Natural killer cell treated with Interleukin-12 subunit alpha and Interleukin-12 subunit beta and Interleukin-15 and Interleukin-18, amount 100 ng/mL, for 72 hours (primary cell): Measurements from ENCODE around the gene B3GALNT1. TPM values are rescaled to one million over a fixed set of nuclear protein-coding genes. Genes with fewer than 3 reads are reported as not detected.
"Not testable (repeated sequence)": the region's sequence is repeated elsewhere in the genome, so short reads cannot be mapped to it uniquely, and the experiment has no call there.

ENCODE experiments used
- ATAC-seq, 2 donors: fragments of 150-1000 bp; cut with Tn5 transposase in 1 of 2; sonication (Bioruptor Pico), chemical (Tn5 transposase) in 1 of 2; 2 replicates each; pipeline ENCODE4 v1.10.0; 2021
- DNase-seq: peaks from one replicate; pipeline ENCODE4 v3.0.0; 2022; ENCODE audit warnings: low spot score
- H3K27ac Mint-ChIP-seq, 2 donors: 1 replicate in 1 of 2; 2 replicates in 1 of 2; pipeline ENCODE4 v1.8.0; 2022; ENCODE audit warnings: mixed read lengths in 2 of 2, mild to moderate bottlenecking in 1 of 2, moderate library complexity in 1 of 2
- H3K27me3 Mint-ChIP-seq, 2 donors: 1 replicate in 1 of 2; 2 replicates in 1 of 2; pipeline ENCODE4 v1.8.0; 2022; ENCODE audit warnings: mixed read lengths in 2 of 2
- H3K36me3 Mint-ChIP-seq: one replicate; pipeline ENCODE4 v1.8.0; 2022; ENCODE audit warnings: mixed read lengths
- H3K4me1 Mint-ChIP-seq, 2 donors: 1 replicate in 1 of 2; 2 replicates in 1 of 2; pipeline ENCODE4 v1.8.0; 2022; ENCODE audit warnings: low read depth in 2 of 2, mixed read lengths in 2 of 2, mild to moderate bottlenecking in 1 of 2
- H3K4me3 Mint-ChIP-seq: one replicate; pipeline ENCODE4 v1.8.0; 2022; ENCODE audit warnings: mixed read lengths
- H3K9me3 Mint-ChIP-seq: 2 replicates; pipeline ENCODE4 v1.8.0; 2022; ENCODE audit warnings: mixed read lengths
- total RNA-seq, 2 donors: library from RNA; stranded (reverse); gene quantifications; one replicate each; pipeline ENCODE4 v1.2.3, GENCODE V29; 2022

Gene B3GALNT1
- total RNA-seq, 2 donors from 2014 or later, result 11.3 to 15.1 TPM

DNA sequence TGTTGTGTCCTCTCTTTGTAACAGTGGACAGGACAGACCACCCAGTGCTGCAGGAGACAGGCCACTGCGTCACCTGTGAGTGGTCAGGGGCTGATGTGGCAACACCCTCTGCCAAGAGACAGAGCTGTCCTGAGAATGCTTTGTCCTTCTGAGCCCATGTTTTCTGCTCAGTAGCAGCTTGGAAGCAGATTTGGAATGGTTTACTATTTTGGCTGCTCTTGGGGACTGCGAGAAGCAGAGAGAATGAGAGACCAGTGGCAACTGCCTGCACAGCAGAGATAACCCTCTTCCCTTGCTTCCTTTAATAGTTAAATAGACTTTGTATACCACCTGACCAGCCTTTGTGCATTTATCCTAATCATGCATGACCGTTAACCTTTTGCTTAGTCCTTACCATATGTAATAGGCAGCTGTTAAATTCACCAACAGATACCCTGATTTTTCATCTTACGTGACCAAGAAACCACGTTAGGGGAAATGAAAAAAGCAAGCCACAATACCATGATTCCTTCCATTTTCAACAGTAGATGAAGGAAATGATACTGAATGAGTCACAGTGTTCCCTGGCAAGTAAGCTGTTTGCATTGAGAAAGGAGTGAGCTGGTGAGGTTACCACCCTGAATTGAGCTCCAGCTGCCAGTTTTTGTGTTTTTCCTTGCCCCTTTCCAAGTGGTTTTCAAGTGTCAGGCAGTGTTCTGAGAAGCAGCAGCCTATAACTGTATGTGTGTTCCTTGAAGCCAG lies 35.5 kb downstream of the B3GALNT1 start:
- H3K36me3 Mint-ChIP-seq, result peaks cover 9% of the 10 kb centered on the region
- peak overlapping the region; percentile 18 for H3K4me3 Mint-ChIP-seq

DNA sequence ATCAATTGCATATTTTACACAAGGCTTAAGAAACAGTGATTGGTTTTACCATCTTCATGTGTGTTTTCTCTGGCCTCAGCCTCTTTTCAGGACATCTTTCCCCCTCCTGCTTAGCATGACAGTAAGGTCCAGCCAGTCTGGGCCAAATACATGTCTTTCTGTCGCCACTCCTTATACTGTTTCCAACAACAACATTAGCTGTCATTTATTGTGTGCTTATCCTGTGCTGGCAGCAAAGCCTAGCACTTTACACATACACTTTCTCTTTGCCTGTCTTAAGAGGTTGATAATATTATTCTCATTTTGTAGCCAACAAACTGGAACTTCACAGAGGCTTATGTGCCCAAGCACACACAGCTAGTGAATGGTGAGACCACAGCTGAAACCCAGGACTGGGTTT lies 37.8 kb downstream of the B3GALNT1 start:
- Mint-ChIP-seq H3K9me3 (no peaks in the 10 kb centered on the region), H3K27ac (peak overlapping the region in 1 of 2 donors; percentile 2), H3K4me1 (peaks cover 11 to 21% of the 10 kb centered on the region in 2 donors), H3K4me3 (no peak overlapping the region), H3K36me3 (peaks cover 9% of the 10 kb centered on the region), H3K27me3 (no peaks in the 10 kb centered on the region)
- no peak for DNase-seq
- no peak for ATAC-seq

More for the DNA sequence above, 35.5 kb downstream of the B3GALNT1 start:
- Mint-ChIP-seq H3K4me1 (peaks cover 14 to 29% of the 10 kb centered on the region in 2 donors), H3K27me3 (no peaks in the 10 kb centered on the region), H3K27ac (peak overlapping the region in 1 of 2 donors; percentile 52), H3K9me3 (no peaks in the 10 kb centered on the region)
- peak; percentile 59 to 76 for ATAC-seq
- no peak for DNase-seq

DNA sequence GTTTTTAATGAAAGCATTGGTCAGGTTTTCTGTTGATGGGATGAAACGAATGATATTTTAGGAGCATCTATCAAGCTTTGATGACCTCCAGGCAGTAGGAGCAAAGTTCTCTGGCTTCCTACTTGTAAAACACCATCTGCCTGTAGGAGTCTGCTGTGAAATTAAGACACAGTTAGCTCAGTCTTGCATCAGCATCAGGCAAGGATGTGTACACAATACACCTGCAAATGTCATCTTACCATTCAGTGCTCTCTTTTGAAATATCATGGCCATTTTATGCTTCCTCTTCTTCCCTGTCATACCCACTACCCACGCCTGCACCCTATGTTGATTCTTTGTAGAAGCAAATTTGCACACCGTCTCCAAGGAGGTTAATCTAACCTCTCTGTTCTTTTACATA lies 38.2 kb downstream of the B3GALNT1 start:
- peaks cover 9% of the 10 kb centered on the region for H3K36me3 Mint-ChIP-seq
- no peak for DNase-seq
- H3K4me1 Mint-ChIP-seq, result peaks cover 11 to 18% of the 10 kb centered on the region in 2 donors
- no peak overlapping the region for H3K4me3 Mint-ChIP-seq
- H3K27ac Mint-ChIP-seq, result peak overlapping the region in 1 of 2 donors; percentile 2
- H3K9me3 Mint-ChIP-seq, result no peaks in the 10 kb centered on the region
- ATAC-seq, result no peak
- H3K27me3 Mint-ChIP-seq, result no peaks in the 10 kb centered on the region

DNA sequence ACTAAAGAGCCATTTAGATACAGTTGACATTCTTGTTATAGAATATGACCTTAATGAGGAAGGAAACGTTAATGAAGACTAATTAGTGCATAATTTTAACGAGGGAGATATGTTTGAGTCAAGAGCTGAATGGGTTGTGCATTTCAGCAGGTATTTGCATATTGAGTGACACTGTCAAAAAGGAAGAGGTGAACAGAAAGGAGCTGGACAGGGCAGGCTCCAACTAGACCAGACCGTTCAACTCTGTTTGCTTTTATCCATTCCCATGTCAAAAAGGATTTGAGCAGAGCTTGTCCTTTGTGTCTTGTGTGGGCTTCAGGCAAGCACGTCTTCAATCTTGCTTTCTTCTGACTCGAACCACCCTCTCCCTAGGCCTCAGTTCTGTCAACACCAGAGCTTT lies 40.7 kb downstream of the B3GALNT1 start:
- ATAC-seq, result no peak
- Mint-ChIP-seq H3K27ac (no peak overlapping the region), H3K4me3 (no peak overlapping the region), H3K9me3 (no peaks in the 10 kb centered on the region), H3K4me1 (peaks cover 13 to 15% of the 10 kb centered on the region in 2 donors), H3K36me3 (peaks cover 9% of the 10 kb centered on the region), H3K27me3 (no peaks in the 10 kb centered on the region)
- DNase-seq, result no peak

DNA sequence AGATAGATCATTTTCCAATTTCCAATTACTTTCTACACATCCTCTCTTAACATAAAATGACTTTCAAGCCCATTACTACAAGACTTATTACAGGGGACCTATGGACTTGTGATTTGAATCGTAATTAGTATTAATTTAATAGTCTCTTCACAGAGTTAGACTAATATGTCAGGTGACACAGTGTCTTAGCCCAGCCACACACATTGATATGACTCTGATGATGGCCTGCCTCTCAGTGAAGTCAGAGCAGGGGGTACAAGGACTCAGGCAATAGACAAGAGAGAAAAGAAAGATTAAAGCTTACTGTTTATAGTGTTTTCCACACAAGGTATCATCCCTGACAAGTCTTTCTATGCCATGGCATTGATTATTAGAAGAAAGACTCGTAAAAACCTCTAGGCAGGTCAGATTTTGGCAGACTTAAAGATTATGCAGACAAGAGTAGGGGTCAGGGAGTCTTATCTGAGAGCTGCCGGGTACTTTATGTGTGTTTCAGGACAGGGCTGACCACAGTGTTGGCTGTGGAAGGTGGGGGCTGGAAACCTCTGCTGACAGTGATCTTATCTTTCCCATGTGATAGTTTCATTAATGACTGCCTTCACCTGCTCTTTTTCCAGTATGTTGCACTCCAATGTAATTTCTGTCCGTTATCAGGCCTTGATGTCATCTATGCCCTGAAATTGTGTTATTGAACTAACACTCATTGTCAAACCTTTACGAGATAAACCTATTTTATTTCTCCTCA lies 50.1 kb downstream of the B3GALNT1 start:
- Mint-ChIP-seq H3K4me3 (no peak overlapping the region), H3K9me3 (no peaks in the 10 kb centered on the region), H3K27me3 (no peaks in the 10 kb centered on the region), H3K36me3 (no peaks in the 10 kb centered on the region), H3K27ac (no peak overlapping the region), H3K4me1 (peaks cover 22 to 28% of the 10 kb centered on the region in 2 donors)
- ATAC-seq (no peak), DNase-seq (no peak)

DNA sequence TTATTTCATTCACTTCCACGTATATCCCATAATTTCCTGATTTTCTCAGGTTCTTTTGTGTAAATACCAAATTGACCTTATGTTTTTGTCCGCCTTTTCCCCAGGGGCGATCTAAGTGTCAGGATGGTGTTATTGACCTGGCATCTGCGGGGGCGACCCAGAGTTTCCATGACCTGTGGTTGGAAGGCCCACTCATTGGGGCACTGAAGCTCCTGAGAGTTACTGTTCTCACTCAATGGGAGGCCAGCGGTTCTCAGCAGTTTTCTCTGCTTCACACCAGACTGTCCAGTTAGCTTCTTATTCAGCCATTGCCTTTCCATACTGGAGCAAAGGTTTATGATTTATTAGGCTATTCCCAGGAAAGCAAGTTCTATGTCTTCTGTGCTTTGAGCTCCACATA lies 53.3 kb downstream of the B3GALNT1 start:
- ATAC-seq, result no peak
- H3K27me3 Mint-ChIP-seq, result no peaks in the 10 kb centered on the region
- H3K36me3 Mint-ChIP-seq, result peaks cover 4% of the 10 kb centered on the region
- peaks cover 27 to 28% of the 10 kb centered on the region in 2 donors for H3K4me1 Mint-ChIP-seq
- DNase-seq, result no peak
- H3K4me3 Mint-ChIP-seq, result no peak overlapping the region
- H3K27ac Mint-ChIP-seq, result no peak overlapping the region
- peaks cover 2% of the 10 kb centered on the region for H3K9me3 Mint-ChIP-seq

DNA sequence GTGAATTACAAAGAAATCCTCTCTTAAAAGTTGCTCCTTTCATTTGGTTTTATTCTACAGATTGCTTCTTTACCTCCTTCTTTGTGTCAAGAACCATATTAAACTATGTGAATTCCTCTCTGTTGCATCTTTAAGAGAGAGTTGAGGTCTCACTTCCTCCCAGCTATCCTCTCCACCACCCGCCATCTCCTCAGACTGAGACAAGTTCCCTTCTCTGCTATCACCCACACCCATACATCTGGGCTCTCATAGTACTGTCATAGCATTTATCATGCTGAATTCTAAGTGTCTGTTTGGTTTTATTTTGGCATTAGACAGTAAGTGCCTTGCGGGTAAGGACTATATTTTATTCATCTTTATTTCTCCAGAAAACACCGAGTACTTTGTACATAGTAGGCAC lies 54.2 kb downstream of the B3GALNT1 start:
- ATAC-seq (no peak), DNase-seq (no peak)
- Mint-ChIP-seq H3K9me3 (peaks cover 3% of the 10 kb centered on the region), H3K27ac (peak overlapping the region in 1 of 2 donors; percentile 42), H3K4me1 (peaks cover 27 to 28% of the 10 kb centered on the region in 2 donors), H3K27me3 (no peaks in the 10 kb centered on the region), H3K4me3 (no peak overlapping the region), H3K36me3 (peaks cover 4% of the 10 kb centered on the region)

DNA sequence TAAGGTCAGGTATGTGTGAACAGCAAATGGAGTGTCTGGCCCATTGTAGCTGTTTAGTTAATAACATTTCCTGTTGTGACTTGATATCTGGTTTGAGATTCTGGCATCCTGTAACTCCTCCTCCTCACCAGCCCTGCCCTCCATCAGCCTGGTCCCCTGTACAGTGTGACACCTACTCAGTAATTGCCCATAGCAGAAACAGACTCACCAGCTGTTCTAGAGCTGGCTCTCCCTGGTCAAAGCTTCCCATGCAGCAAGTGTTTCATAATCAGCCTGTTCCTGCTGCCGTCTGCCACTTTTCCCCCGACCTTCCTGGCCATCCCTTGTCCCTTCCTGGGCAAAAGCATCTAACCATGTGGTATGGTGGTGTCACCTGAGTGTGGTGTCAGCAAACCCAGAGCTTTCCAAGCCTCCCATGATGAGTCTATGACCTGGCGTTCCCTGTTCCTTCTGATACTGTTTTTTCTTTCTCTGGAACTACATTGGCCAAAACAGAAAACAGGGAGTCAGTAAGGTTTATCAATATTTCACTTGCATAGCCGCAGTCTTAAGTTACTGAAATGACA lies 55.4 kb downstream of the B3GALNT1 start:
- no peak overlapping the region for H3K4me3 Mint-ChIP-seq
- DNase-seq, result no peak
- peaks cover 7% of the 10 kb centered on the region for H3K9me3 Mint-ChIP-seq

DNA sequence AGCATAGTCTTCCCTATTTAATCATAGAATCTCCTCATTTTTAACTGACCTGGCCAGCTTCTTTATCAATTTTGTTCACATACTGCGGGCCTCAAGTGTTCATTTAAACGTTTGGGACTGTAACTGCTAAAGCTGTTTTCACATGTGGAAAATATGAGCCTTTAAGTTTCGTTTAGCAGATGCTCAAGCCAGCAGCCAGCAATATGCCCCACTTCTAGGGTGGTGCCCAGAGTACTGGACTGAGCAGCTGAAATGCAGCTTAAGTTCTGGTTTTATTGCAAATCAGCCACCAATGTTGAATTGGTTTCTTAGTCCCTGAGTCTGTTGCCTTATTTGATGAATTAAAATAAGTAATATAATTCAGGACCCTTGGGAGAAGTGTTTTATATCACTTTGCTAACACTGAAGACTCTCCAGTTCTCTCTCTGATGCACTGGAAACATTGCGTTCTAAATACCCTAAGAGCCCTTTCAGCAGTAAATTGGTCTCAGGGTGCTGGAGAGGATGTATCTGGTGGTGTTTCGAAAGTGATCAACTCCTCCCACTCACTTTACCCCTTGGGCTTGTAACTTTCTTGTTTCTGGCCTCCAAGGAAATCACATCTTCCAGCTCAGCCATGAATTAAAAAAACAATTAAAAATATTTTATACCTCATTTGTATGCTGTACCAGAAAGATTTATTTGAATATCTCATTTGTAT lies 61.7 kb downstream of the B3GALNT1 start:
- peaks cover 11% of the 10 kb centered on the region for H3K9me3 Mint-ChIP-seq
- DNase-seq (no peak), ATAC-seq (no peak)
- no peak overlapping the region for H3K27ac Mint-ChIP-seq
- no peak overlapping the region for H3K4me3 Mint-ChIP-seq
- peaks cover 13% of the 10 kb centered on the region for H3K36me3 Mint-ChIP-seq
- H3K27me3 Mint-ChIP-seq, result no peaks in the 10 kb centered on the region
- peaks cover 0 to 5% of the 10 kb centered on the region in 2 donors for H3K4me1 Mint-ChIP-seq

More for the DNA sequence above, 55.4 kb downstream of the B3GALNT1 start:
- ATAC-seq, result no peak
- Mint-ChIP-seq H3K36me3 (peaks cover 9% of the 10 kb centered on the region), H3K27me3 (no peaks in the 10 kb centered on the region), H3K27ac (no peak overlapping the region), H3K4me1 (peaks cover 16 to 18% of the 10 kb centered on the region in 2 donors)

DNA sequence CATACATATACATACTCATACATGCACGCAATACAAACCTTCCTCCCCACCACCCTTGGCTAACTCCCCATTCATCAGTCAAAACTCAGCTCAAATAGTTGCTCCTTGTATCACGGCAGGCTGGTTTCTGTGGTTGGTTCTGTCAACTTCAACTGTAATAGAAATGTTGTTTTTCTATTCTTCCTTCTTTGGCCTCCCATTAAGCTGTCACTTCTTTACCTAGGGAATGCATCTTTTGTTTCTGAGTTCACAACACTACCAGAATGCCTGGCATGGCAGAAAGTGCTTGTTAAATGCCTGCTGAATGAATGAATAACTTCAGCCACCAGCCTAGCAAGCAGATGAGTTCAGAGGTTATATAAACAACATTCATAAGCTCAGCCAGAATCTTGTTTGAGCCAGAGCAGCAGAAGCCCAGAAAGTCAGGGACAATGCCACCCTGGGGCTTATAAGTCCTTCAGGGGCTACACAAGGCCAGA lies 63.1 kb downstream of the B3GALNT1 start:
- H3K4me3 Mint-ChIP-seq, result no peak overlapping the region
- no peaks in the 10 kb centered on the region for H3K27me3 Mint-ChIP-seq
- peaks cover 0 to 5% of the 10 kb centered on the region in 2 donors for H3K4me1 Mint-ChIP-seq
- peaks cover 11% of the 10 kb centered on the region for H3K9me3 Mint-ChIP-seq
- no peak overlapping the region for H3K27ac Mint-ChIP-seq
- no peak for DNase-seq
- ATAC-seq, result no peak
- H3K36me3 Mint-ChIP-seq, result peaks cover 9% of the 10 kb centered on the region

DNA sequence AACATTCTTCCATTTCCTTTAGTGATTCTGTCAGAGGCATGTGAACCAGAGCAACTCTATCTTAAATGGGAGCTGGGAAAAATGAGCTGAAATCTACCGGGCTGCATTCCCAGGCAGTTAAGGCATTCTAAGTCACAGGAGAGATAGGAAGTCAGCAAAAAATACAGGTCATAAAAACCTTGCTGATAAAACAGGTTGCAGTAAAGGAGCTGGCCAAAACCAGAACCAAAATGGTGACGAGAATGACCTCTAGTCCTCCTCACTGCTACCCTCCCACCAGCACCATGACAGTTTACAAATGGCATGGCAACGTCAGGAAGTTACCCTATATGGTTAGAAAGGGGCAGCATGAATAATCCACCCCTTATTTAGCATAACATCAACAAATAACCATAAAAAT lies 66.4 kb downstream of the B3GALNT1 start:
- no peak overlapping the region for H3K4me3 Mint-ChIP-seq
- no peak for ATAC-seq
- no peaks in the 10 kb centered on the region for H3K9me3 Mint-ChIP-seq
- no peaks in the 10 kb centered on the region for H3K36me3 Mint-ChIP-seq
- no peak for DNase-seq
- H3K27me3 Mint-ChIP-seq, result no peaks in the 10 kb centered on the region
- peaks cover 22 to 24% of the 10 kb centered on the region in 2 donors for H3K4me1 Mint-ChIP-seq
- no peak overlapping the region for H3K27ac Mint-ChIP-seq

DNA sequence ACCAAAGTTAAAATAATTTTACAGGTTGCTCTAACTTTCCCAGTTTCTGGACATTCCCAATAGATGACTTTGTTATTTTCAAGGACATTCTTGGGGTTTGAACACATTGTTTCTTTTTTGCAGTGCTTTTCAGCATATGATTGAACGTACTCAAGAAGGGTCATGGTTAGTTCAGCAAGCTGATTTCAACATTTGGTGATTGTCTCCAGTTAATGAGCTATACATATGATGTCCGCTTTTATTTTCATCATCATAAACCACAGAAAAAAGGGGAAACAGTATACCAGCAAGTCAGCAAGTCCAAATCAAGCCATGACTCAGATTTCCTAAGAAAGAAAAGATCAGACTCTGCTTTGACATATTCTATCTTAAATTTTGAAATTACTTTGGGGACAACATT lies 69.4 kb downstream of the B3GALNT1 start:
- peaks cover 9% of the 10 kb centered on the region for H3K36me3 Mint-ChIP-seq
- DNase-seq, result no peak
- H3K4me1 Mint-ChIP-seq, result peaks cover 19 to 26% of the 10 kb centered on the region in 2 donors
- H3K27ac Mint-ChIP-seq, result peak overlapping the region; percentile 78 to 84
- peak in 1 of 2 donors; percentile 58 for ATAC-seq
- H3K9me3 Mint-ChIP-seq, result peaks cover 3% of the 10 kb centered on the region
- no peaks in the 10 kb centered on the region for H3K27me3 Mint-ChIP-seq
- peak overlapping the region; percentile 71 for H3K4me3 Mint-ChIP-seq

DNA sequence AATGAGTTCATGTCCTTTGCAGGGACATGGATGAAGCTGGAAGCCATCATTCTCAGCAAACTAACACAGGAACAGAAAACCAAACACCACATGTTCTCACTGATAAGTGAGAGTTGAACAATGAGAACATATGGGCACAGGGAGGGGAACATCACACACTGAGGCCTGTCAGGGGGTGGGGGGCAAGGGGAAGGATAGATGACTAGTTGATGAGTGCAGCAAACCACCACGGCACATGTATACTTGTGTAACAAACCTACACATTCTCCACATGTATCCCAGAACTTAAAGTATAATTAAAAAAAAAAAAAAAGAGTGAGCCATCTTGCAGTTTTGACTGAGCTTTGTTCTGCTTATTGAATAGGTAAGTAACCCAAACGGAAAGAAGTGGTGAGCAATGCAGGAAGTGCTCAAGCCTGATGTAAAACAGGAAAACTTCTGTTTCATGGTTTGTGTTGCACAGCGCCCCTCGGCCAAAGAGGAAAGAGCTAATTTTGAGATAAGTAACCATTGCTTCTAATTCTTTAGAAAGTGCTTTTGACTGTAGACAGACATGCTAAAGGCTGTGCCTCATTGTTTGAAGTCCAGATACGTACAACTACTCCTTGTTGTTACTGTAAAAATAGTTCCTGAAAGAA lies 70.1 kb downstream of the B3GALNT1 start:
- H3K4me1 Mint-ChIP-seq, result peaks cover 19 to 26% of the 10 kb centered on the region in 2 donors
- H3K9me3 Mint-ChIP-seq, DNase-seq, H3K27me3 Mint-ChIP-seq, H3K36me3 Mint-ChIP-seq: not testable (repeated sequence)
- H3K27ac Mint-ChIP-seq, result peak overlapping the region; percentile 78 to 84
- H3K4me3 Mint-ChIP-seq, result peak overlapping the region; percentile 71
- peak; percentile 73 to 81 for ATAC-seq
